Measurements from ENCODE around the gene MYBBP1A.
"Not testable (repeated sequence)": the region's sequence is repeated elsewhere in the genome, so short reads cannot be mapped to it uniquely, and the experiment has no call there.

GRCh38 chr17:4595685-4596342, 40.6 kb upstream of the MYBBP1A start:
- TF ChIP-seq, protein P1, sequence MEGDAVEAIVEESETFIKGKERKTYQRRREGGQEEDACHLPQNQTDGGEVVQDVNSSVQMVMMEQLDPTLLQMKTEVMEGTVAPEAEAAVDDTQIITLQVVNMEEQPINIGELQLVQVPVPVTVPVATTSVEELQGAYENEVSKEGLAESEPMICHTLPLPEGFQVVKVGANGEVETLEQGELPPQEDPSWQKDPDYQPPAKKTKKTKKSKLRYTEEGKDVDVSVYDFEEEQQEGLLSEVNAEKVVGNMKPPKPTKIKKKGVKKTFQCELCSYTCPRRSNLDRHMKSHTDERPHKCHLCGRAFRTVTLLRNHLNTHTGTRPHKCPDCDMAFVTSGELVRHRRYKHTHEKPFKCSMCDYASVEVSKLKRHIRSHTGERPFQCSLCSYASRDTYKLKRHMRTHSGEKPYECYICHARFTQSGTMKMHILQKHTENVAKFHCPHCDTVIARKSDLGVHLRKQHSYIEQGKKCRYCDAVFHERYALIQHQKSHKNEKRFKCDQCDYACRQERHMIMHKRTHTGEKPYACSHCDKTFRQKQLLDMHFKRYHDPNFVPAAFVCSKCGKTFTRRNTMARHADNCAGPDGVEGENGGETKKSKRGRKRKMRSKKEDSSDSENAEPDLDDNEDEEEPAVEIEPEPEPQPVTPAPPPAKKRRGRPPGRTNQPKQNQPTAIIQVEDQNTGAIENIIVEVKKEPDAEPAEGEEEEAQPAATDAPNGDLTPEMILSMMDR (conservative IDR thresholded peaks at IDR 0.05), result not testable (repeated sequence)
- not testable (repeated sequence) for TF ChIP-seq ZFX (IDR thresholded peaks at IDR 0.05)

Data from C4-2B (cell line).